ENCODE measurements around the gene COL4A5. TPM values are rescaled to one million over a fixed set of nuclear protein-coding genes. Genes with fewer than 3 reads are reported as not detected.

Gene COL4A5
- total RNA-seq, 2 donors from 2014 or later, result not detected

DNA sequence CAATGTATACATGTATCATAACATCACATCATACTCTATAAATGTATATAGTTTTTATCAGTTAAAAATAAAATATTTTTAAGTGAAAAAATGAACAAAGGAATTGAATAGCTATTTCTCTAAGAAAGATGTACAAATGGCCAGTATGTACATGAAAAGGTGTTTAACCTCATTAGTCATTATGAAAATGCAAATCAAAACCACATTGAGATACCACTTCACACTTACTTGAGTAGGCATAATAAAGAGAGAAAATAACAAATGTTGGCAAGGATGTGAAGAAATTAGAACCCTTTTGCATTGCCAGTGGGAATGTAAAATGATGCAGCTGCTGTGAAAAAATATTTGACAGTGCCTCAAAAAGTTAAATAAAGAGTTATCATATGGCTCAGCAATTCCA is 201.2 kb downstream of the COL4A5 start:
- no peaks in the 10 kb centered on the region for H3K27me3 Mint-ChIP-seq
- no peaks in the 10 kb centered on the region for H3K36me3 Mint-ChIP-seq
- H3K27ac Mint-ChIP-seq, result no peak overlapping the region

DNA sequence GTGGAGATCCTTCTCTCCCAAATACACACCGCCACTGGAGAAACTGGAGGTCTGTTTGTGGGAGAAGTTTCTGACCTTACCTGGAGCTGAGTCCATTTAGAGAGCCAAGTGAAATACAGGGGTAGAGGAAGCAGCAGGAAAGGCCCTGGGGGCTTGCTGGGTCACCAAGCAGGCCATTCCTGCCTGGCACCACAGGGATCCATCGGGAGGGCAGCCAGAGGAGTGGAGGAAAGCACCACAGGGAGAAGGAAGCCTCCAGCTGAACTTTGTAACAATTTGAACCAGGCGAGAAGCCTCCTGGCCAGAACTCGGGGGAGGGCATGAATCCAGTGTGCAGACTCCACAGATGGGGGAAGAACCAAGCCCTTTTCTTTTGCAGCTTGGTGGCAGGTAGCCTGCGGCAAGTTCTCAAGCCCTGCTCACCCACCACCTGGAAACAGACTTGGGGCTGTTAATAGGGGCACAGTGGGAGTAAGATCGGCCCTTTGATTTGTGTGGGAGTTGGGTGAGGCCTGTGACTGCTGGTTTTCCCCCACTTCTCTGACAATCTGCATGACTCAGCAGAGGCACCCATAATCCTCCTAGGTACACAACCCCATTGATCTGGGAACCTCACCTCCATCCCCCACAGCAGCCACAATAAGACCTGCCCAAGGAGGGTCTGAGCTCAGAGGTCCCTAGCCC is 202.1 kb downstream of the COL4A5 start:
- no peaks in the 10 kb centered on the region for H3K27me3 Mint-ChIP-seq
- no peak overlapping the region for H3K4me3 Mint-ChIP-seq
- DNase-seq (ENCODE audit: low spot score) (no peak), ATAC-seq (no peak)
- no peaks in the 10 kb centered on the region for H3K36me3 Mint-ChIP-seq
- no peak overlapping the region for H3K27ac Mint-ChIP-seq
- peaks cover 5% of the 10 kb centered on the region for H3K9me3 Mint-ChIP-seq
- no peaks in the 10 kb centered on the region for H3K4me1 Mint-ChIP-seq (ENCODE audit: low read depth in 2 of 2)

More for the DNA sequence above, 201.2 kb downstream of the COL4A5 start:
- peaks cover 5% of the 10 kb centered on the region for H3K9me3 Mint-ChIP-seq
- DNase-seq (ENCODE audit: low spot score) (no peak), ATAC-seq (no peak)
- no peaks in the 10 kb centered on the region for H3K4me1 Mint-ChIP-seq (ENCODE audit: low read depth in 2 of 2)
- no peak overlapping the region for H3K4me3 Mint-ChIP-seq

DNA sequence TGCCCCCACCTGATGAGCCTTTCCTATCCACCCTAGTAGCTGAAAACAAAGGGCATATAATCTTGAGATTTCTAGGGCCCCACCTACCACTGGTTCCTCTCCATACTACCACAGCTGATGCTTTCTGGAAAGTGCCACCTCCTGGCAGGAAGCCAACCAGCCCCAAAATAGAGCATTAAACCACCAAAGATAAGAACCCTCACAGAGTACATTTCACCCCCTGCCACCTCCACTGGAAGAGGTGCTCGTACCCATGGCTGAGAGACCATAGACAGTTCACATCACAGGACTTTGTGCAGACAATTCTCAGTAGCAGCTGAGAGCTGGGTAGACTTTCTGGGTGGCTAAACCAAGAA is 202.6 kb downstream of the COL4A5 start:
- no peaks in the 10 kb centered on the region for H3K27me3 Mint-ChIP-seq
- no peaks in the 10 kb centered on the region for H3K36me3 Mint-ChIP-seq
- H3K4me3 Mint-ChIP-seq, result no peak overlapping the region
- DNase-seq (ENCODE audit: low spot score), result no peak
- no peak overlapping the region for H3K27ac Mint-ChIP-seq
- peaks cover 5% of the 10 kb centered on the region for H3K9me3 Mint-ChIP-seq
- H3K4me1 Mint-ChIP-seq (ENCODE audit: low read depth in 2 of 2), result no peaks in the 10 kb centered on the region
- no peak for ATAC-seq

DNA sequence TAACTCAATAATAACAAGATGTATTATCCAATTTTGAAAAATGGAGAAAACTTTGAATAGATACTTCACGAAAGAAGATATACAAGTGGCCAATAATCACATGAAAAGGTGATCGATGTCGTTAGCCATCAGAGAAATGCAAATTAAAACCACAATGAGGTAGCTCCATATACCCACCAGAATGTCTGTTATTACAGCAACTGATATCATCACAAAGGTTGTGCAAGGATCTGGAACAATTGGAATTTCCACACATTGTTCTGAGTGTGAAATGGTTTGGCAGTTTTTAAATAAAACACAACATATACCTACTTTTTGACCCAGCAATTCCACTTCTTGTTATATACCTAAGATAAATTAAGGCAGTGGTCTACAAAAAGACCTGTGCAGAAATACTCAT is 225.1 kb downstream of the COL4A5 start:
- ATAC-seq (no peak), DNase-seq (ENCODE audit: low spot score) (no peak)
- Mint-ChIP-seq H3K36me3 (no peaks in the 10 kb centered on the region), H3K27me3 (no peaks in the 10 kb centered on the region), H3K9me3 (no peaks in the 10 kb centered on the region), H3K27ac (no peak overlapping the region), H3K4me1 (ENCODE audit: low read depth in 2 of 2) (no peaks in the 10 kb centered on the region), H3K4me3 (no peak overlapping the region)

- Mint-ChIP-seq H3K9me3 (no peaks in the 10 kb centered on the region), H3K36me3 (no peaks in the 10 kb centered on the region), H3K27me3 (no peaks in the 10 kb centered on the region), H3K4me3 (no peak overlapping the region), H3K4me1 (ENCODE audit: low read depth in 2 of 2) (no peaks in the 10 kb centered on the region), H3K27ac (no peak overlapping the region)
- no peak for ATAC-seq
- no peak for DNase-seq (ENCODE audit: low spot score)
Observed at GRCh38 chrX:108666101-108666500, 226.5 kb downstream of the COL4A5 start.

GRCh38 chrX:108671526-108671925 is 231.9 kb downstream of the COL4A5 start:
- DNase-seq (ENCODE audit: low spot score) (no peak), ATAC-seq (no peak)
- Mint-ChIP-seq H3K4me3 (no peak overlapping the region), H3K4me1 (ENCODE audit: low read depth in 2 of 2) (no peaks in the 10 kb centered on the region), H3K36me3 (no peaks in the 10 kb centered on the region), H3K27ac (no peak overlapping the region), H3K9me3 (peaks cover 4% of the 10 kb centered on the region), H3K27me3 (no peaks in the 10 kb centered on the region)

- Mint-ChIP-seq H3K36me3 (no peaks in the 10 kb centered on the region), H3K4me3 (no peak overlapping the region), H3K27ac (no peak overlapping the region), H3K4me1 (ENCODE audit: low read depth in 2 of 2) (no peaks in the 10 kb centered on the region), H3K9me3 (no peaks in the 10 kb centered on the region), H3K27me3 (peaks cover 0 to 6% of the 10 kb centered on the region in 2 donors)
- no peak for DNase-seq (ENCODE audit: low spot score)
- no peak for ATAC-seq
Observed at GRCh38 chrX:108696690-108697089, 257.1 kb downstream of the COL4A5 start.

- Mint-ChIP-seq H3K27ac (no peak overlapping the region), H3K36me3 (no peaks in the 10 kb centered on the region), H3K27me3 (peaks cover 0 to 6% of the 10 kb centered on the region in 2 donors), H3K9me3 (no peaks in the 10 kb centered on the region), H3K4me1 (ENCODE audit: low read depth in 2 of 2) (no peaks in the 10 kb centered on the region), H3K4me3 (no peak overlapping the region)
- ATAC-seq (no peak), DNase-seq (ENCODE audit: low spot score) (no peak)
Observed at GRCh38 chrX:108699368-108699767, 259.7 kb downstream of the COL4A5 start.

DNA sequence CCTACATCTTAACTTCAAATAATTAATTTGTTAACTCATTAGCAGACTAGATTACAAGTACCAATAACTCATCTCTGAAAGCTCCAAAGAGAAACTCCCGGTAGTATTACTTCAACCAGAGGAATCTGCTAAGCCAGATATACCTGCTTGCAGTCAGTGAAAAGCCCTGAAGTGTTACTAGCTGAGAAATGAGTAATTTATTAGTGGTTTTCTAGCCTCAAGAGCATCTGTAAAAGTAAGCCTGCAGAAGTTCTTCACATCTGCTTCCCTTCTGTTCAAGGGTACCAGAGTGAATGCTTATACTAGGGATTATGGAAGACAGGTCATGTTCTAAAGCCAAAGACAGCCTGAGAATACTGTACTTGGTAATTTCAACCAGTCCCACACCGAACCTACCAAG is 262.0 kb downstream of the COL4A5 start:
- Mint-ChIP-seq H3K27ac (no peak overlapping the region), H3K4me3 (no peak overlapping the region), H3K4me1 (ENCODE audit: low read depth in 2 of 2) (no peaks in the 10 kb centered on the region), H3K9me3 (no peaks in the 10 kb centered on the region), H3K36me3 (no peaks in the 10 kb centered on the region), H3K27me3 (peaks cover 0 to 3% of the 10 kb centered on the region in 2 donors)
- ATAC-seq (no peak), DNase-seq (ENCODE audit: low spot score) (no peak)

DNA sequence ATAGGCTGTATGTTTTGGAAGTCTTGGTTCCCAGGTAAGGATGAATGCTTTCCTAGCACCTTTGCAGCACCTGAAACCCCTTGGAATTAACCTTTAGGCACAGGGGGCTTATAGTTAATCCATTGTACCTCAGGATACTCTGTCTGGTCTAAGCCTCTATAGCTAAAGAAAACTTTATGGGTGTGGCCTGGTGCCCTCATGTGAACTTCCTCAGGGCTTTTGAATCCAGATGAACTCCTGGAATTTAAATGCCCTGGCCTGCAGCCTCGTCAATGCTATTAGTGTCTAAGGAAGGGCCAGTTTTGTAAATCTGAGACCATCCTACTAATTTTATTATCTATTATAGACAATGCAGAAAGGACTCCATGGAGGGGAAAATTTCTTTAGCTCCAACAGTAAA is 262.9 kb downstream of the COL4A5 start:
- no peak for DNase-seq (ENCODE audit: low spot score)

GRCh38 chrX:108704839-108705238 is 265.2 kb downstream of the COL4A5 start:
- DNase-seq (ENCODE audit: low spot score) (no peak), ATAC-seq (no peak)
- H3K27me3 Mint-ChIP-seq, result peaks cover 0 to 1% of the 10 kb centered on the region in 2 donors

More for the DNA sequence above, 262.9 kb downstream of the COL4A5 start:
- Mint-ChIP-seq H3K9me3 (no peaks in the 10 kb centered on the region), H3K4me1 (ENCODE audit: low read depth in 2 of 2) (no peaks in the 10 kb centered on the region), H3K4me3 (no peak overlapping the region), H3K27me3 (peaks cover 0 to 3% of the 10 kb centered on the region in 2 donors), H3K36me3 (no peaks in the 10 kb centered on the region), H3K27ac (no peak overlapping the region)
- ATAC-seq, result no peak

GRCh38 chrX:108712886-108713285 is 273.2 kb downstream of the COL4A5 start:
- no peaks in the 10 kb centered on the region for H3K9me3 Mint-ChIP-seq
- no peak for DNase-seq (ENCODE audit: low spot score)

More at GRCh38 chrX:108704839-108705238, 265.2 kb downstream of the COL4A5 start:
- no peak overlapping the region for H3K4me3 Mint-ChIP-seq
- no peaks in the 10 kb centered on the region for H3K4me1 Mint-ChIP-seq (ENCODE audit: low read depth in 2 of 2)
- H3K9me3 Mint-ChIP-seq, result no peaks in the 10 kb centered on the region
- H3K27ac Mint-ChIP-seq, result no peak overlapping the region
- no peaks in the 10 kb centered on the region for H3K36me3 Mint-ChIP-seq

DNA sequence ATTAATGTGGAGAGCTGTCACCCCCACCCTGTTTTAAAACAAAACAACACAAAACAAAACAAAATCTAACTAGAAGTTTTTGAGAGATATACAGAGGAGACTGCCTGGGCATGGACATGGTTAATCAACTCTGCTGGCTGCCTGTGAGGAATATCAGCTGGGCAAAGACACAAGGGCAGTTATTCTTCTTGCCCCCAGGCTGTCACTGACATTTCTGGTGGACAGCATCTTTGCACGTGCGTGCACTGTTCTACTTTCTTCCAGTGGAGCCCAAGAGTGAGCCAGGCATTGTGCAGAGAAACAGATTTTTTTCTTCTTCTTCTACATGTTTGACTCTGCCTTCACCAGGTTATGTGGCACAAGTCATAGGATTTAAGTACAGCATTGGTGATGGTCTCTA is 282.9 kb downstream of the COL4A5 start:
- H3K27me3 Mint-ChIP-seq, result peaks cover 0 to 8% of the 10 kb centered on the region in 2 donors
- H3K9me3 Mint-ChIP-seq, result no peaks in the 10 kb centered on the region
- H3K36me3 Mint-ChIP-seq, result no peaks in the 10 kb centered on the region
- ATAC-seq, result no peak
- no peaks in the 10 kb centered on the region for H3K4me1 Mint-ChIP-seq (ENCODE audit: low read depth in 2 of 2)
- DNase-seq (ENCODE audit: low spot score), result no peak
- H3K4me3 Mint-ChIP-seq, result no peak overlapping the region
- H3K27ac Mint-ChIP-seq, result no peak overlapping the region

More at GRCh38 chrX:108712886-108713285, 273.2 kb downstream of the COL4A5 start:
- no peaks in the 10 kb centered on the region for H3K4me1 Mint-ChIP-seq (ENCODE audit: low read depth in 2 of 2)
- no peak overlapping the region for H3K4me3 Mint-ChIP-seq
- ATAC-seq, result no peak
- H3K27me3 Mint-ChIP-seq, result peaks cover 0 to 4% of the 10 kb centered on the region in 2 donors
- no peak overlapping the region for H3K27ac Mint-ChIP-seq
- H3K36me3 Mint-ChIP-seq, result no peaks in the 10 kb centered on the region

DNA sequence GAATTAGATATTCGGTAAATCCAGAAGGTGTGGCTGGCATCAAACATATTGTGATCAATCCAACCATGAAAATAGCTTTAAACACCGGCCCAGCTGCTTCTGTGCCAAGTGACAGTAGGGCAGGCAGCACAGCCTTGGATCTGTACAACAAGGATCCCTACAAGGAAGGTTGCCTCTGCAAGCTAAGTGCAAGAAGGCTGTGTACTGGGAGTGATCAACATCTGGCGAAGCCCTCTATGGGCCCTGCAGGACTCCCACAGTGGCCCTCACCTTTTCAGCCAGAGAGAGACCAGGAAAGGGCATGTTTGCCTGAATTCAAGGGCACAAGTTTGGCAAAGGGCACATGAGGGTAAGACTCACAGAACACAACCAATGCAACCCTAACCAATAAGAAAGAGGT is 287.1 kb downstream of the COL4A5 start:
- no peak overlapping the region for H3K27ac Mint-ChIP-seq
- DNase-seq (ENCODE audit: low spot score) (no peak), ATAC-seq (no peak)
- H3K4me1 Mint-ChIP-seq (ENCODE audit: low read depth in 2 of 2), result no peaks in the 10 kb centered on the region
- no peak overlapping the region for H3K4me3 Mint-ChIP-seq
- H3K36me3 Mint-ChIP-seq, result no peaks in the 10 kb centered on the region
- peaks cover 0 to 9% of the 10 kb centered on the region in 2 donors for H3K27me3 Mint-ChIP-seq
- H3K9me3 Mint-ChIP-seq, result peaks cover 3% of the 10 kb centered on the region

- peaks cover 3% of the 10 kb centered on the region for H3K9me3 Mint-ChIP-seq
- no peak for ATAC-seq
- H3K27me3 Mint-ChIP-seq, result peaks cover 0 to 22% of the 10 kb centered on the region in 2 donors
- H3K36me3 Mint-ChIP-seq, result no peaks in the 10 kb centered on the region
- H3K27ac Mint-ChIP-seq, result no peak overlapping the region
- no peak for DNase-seq (ENCODE audit: low spot score)
- H3K4me3 Mint-ChIP-seq, result no peak overlapping the region
- H3K4me1 Mint-ChIP-seq (ENCODE audit: low read depth in 2 of 2), result no peaks in the 10 kb centered on the region
Observed at GRCh38 chrX:108731153-108731552, 291.5 kb downstream of the COL4A5 start.
